Chondrocyte (in vitro differentiated cells): Measurements from ENCODE around the gene INSIG1. TPM values are rescaled to one million over a fixed set of nuclear protein-coding genes. Genes with fewer than 3 reads are reported as not detected.

Source experiments
- DNase-seq: peaks from one replicate; pipeline ENCODE4 v3.0.0; 2021; ENCODE audit warnings: mixed read lengths, low spot score
- H3K27ac Mint-ChIP-seq: one replicate; pipeline ENCODE4 v1.8.0; 2021; ENCODE audit warnings: mild to moderate bottlenecking, moderate library complexity, mixed read lengths; ENCODE audit not compliant: unreplicated experiment
- H3K27me3 Mint-ChIP-seq: 2 replicates; pipeline ENCODE4 v1.8.0; 2021; ENCODE audit warnings: low read depth, mixed read lengths
- H3K36me3 Mint-ChIP-seq: 2 replicates; pipeline ENCODE4 v1.8.0; 2021; ENCODE audit warnings: low read depth, mixed read lengths
- H3K4me1 Mint-ChIP-seq: 2 replicates; pipeline ENCODE4 v1.8.0; 2021; ENCODE audit warnings: low read depth, mild to moderate bottlenecking, mixed read lengths
- H3K4me3 Mint-ChIP-seq: one replicate; pipeline ENCODE4 v1.8.0; 2021; ENCODE audit warnings: mild to moderate bottlenecking, moderate library complexity, mixed read lengths; ENCODE audit not compliant: unreplicated experiment
- H3K9me3 Mint-ChIP-seq: 2 replicates; pipeline ENCODE4 v1.8.0; 2021; ENCODE audit warnings: low read depth, mixed read lengths
- total RNA-seq: library from RNA; stranded (reverse); gene quantifications from 3 replicates; pipeline ENCODE4 v1.2.1, GENCODE V29; 2021
- TF ChIP-seq, protein P1 (sequence below): fragments of 200-600 bp; sonication (generic); IDR thresholded peaks from 2 replicates; pipeline ENCODE4 v1.5.0; 2021; ENCODE audit warnings: antibody characterized with exemption, mild to moderate bottlenecking, moderate library complexity

INSIG1 gene
- total RNA-seq, 1 donor from 2014 or later: 31.8 TPM

DNA sequence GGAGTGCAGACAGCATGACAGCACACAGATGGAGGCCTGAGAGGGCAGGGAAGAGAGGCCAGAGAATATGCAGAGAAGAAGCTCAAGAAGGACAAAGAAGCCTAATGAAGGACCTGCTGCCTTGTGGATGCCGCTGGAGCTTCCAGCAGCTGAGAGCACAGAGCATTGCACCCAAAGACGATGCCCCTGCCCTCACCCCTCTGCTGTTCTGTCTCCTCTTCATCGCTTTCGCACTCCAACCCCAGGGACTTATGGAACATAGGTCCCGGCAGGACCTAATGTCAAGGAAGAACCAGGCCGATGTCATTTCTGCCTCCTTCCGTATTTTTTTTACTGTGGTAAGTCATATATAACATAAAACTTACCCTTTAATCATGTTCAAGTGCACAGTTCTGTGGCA lies 12.3 kb upstream of the INSIG1 start:
- Mint-ChIP-seq H3K4me3 (no peak overlapping the region), H3K27ac (no peak overlapping the region), H3K4me1 (no peaks in the 10 kb centered on the region), H3K9me3 (no peaks in the 10 kb centered on the region), H3K36me3 (no peaks in the 10 kb centered on the region), H3K27me3 (peaks cover 25% of the 10 kb centered on the region)
- no peak for DNase-seq
- TF ChIP-seq, protein P1, sequence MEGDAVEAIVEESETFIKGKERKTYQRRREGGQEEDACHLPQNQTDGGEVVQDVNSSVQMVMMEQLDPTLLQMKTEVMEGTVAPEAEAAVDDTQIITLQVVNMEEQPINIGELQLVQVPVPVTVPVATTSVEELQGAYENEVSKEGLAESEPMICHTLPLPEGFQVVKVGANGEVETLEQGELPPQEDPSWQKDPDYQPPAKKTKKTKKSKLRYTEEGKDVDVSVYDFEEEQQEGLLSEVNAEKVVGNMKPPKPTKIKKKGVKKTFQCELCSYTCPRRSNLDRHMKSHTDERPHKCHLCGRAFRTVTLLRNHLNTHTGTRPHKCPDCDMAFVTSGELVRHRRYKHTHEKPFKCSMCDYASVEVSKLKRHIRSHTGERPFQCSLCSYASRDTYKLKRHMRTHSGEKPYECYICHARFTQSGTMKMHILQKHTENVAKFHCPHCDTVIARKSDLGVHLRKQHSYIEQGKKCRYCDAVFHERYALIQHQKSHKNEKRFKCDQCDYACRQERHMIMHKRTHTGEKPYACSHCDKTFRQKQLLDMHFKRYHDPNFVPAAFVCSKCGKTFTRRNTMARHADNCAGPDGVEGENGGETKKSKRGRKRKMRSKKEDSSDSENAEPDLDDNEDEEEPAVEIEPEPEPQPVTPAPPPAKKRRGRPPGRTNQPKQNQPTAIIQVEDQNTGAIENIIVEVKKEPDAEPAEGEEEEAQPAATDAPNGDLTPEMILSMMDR: no peak

- peaks cover 25% of the 10 kb centered on the region for H3K27me3 Mint-ChIP-seq
- TF ChIP-seq, protein P1: no peak
- no peak for DNase-seq
- no peak overlapping the region for H3K4me3 Mint-ChIP-seq
- no peak overlapping the region for H3K27ac Mint-ChIP-seq
- H3K4me1 Mint-ChIP-seq: peaks cover under 1% of the 10 kb centered on the region
- H3K36me3 Mint-ChIP-seq: no peaks in the 10 kb centered on the region
- H3K9me3 Mint-ChIP-seq: no peaks in the 10 kb centered on the region
These were observed 11.8 kb upstream of the INSIG1 start for GRCh38 chr7:155285833-155286232.

DNA sequence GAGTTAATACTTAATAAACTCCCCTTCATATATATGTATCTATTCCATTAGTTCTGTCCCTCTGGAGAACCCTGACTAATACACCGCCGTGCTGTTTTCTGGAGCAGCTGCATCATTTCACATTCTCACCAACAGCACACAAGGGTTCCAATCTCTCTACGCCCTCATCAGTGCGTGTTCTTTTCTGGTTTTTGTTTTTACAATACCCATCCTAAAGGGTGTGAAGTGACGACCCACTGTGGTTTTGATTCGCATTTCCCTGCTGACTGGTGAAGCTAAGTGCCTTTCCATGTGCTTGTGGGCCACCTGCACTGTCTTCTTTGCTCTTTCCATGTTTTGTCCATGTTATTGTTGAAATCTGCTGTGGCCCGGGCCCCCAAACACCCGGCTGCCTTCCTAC lies 11.0 kb upstream of the INSIG1 start:
- Mint-ChIP-seq H3K36me3 (no peaks in the 10 kb centered on the region), H3K4me3 (no peak overlapping the region), H3K9me3 (no peaks in the 10 kb centered on the region), H3K27me3 (peaks cover 25% of the 10 kb centered on the region), H3K4me1 (peaks cover 7% of the 10 kb centered on the region), H3K27ac (no peak overlapping the region)
- TF ChIP-seq, protein P1: no peak
- DNase-seq: no peak

GRCh38 chr7:155287284-155287935 lies 10.3 kb upstream of the INSIG1 start:
- no peak for DNase-seq
- no peak overlapping the region for H3K27ac Mint-ChIP-seq
- H3K4me3 Mint-ChIP-seq: no peak overlapping the region
- peaks cover 7% of the 10 kb centered on the region for H3K4me1 Mint-ChIP-seq
- TF ChIP-seq, protein P1: no peak
- H3K36me3 Mint-ChIP-seq: no peaks in the 10 kb centered on the region
- H3K27me3 Mint-ChIP-seq: peaks cover 19% of the 10 kb centered on the region
- H3K9me3 Mint-ChIP-seq: no peaks in the 10 kb centered on the region

GRCh38 chr7:155288055-155288454 lies 9.6 kb upstream of the INSIG1 start:
- no peak for DNase-seq
- H3K4me1 Mint-ChIP-seq: peaks cover 7% of the 10 kb centered on the region
- H3K4me3 Mint-ChIP-seq: no peak overlapping the region
- peaks cover 14% of the 10 kb centered on the region for H3K27me3 Mint-ChIP-seq
- no peaks in the 10 kb centered on the region for H3K36me3 Mint-ChIP-seq
- H3K9me3 Mint-ChIP-seq: no peaks in the 10 kb centered on the region
- no peak overlapping the region for H3K27ac Mint-ChIP-seq
- TF ChIP-seq, protein P1: no peak
